Measurements from ENCODE around the gene VPS9D1.

- TF ChIP-seq POLR2A (IDR thresholded peaks at IDR 0.05) (no peak), CTCF (IDR thresholded peaks at IDR 0.05) (no peak)
Measured at GRCh38 chr16:89716493-89716892, 4.2 kb downstream of the VPS9D1 start.
